PC-9 (cell line): ENCODE measurements around the gene OR10K2.

Source experiments
- EZH2 ChIP-seq: fragments of 200-600 bp; sonication (generic); IDR thresholded peaks from 2 replicates; pipeline ENCODE4 v1.8.0; 2017; ENCODE audit warnings: antibody characterized with exemption, low read depth
- TF ChIP-seq, protein P1 (sequence below): fragments of 200-600 bp; sonication (generic); conservative IDR thresholded peaks from 2 replicates; pipeline ENCODE4 v1.6.1; 2017; ENCODE audit warnings: mixed run types, antibody characterized with exemption, mild to moderate bottlenecking, moderate library complexity

GRCh38 chr1:158391099-158391498 lies 34.9 kb downstream of the OR10K2 start:
- TF ChIP-seq, protein P1, sequence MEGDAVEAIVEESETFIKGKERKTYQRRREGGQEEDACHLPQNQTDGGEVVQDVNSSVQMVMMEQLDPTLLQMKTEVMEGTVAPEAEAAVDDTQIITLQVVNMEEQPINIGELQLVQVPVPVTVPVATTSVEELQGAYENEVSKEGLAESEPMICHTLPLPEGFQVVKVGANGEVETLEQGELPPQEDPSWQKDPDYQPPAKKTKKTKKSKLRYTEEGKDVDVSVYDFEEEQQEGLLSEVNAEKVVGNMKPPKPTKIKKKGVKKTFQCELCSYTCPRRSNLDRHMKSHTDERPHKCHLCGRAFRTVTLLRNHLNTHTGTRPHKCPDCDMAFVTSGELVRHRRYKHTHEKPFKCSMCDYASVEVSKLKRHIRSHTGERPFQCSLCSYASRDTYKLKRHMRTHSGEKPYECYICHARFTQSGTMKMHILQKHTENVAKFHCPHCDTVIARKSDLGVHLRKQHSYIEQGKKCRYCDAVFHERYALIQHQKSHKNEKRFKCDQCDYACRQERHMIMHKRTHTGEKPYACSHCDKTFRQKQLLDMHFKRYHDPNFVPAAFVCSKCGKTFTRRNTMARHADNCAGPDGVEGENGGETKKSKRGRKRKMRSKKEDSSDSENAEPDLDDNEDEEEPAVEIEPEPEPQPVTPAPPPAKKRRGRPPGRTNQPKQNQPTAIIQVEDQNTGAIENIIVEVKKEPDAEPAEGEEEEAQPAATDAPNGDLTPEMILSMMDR: no peak
- TF ChIP-seq EZH2: no peak
